ENCODE data around the gene HRH2.
A peak's percentile ranks its signal among the peaks of the same experiment; 100 is the strongest.

HRH2 gene

GRCh38 chr5:175696855-175697198, 39.0 kb downstream of the HRH2 start:
- Histone ChIP-seq H2AFZ (ENCODE audit: insufficient read depth, low read length, poor library complexity) (no peak overlapping the region), H3K79me1 (ENCODE audit: low read length) (peaks cover 3% of the 10 kb centered on the region), H4K8ac (ENCODE audit: low read depth, low read length) (no peak overlapping the region), H3K9ac (ENCODE audit: low read length) (no peak overlapping the region), H2AK5ac (ENCODE audit: low read length) (no peak overlapping the region), H3K4me2 (ENCODE audit: low read length) (no peak overlapping the region), H3K27ac (ENCODE audit: low read depth, low read length) (no peak overlapping the region), H3K79me2 (ENCODE audit: control insufficient read depth, insufficient read depth, low read length, poor library complexity) (no peaks in the 10 kb centered on the region), H3K4me3 (ENCODE audit: low read depth, low read length) (no peak overlapping the region), H4K12ac (ENCODE audit: low read depth, low read length) (no peak overlapping the region), H2BK120ac (ENCODE audit: insufficient read depth, low read length, poor library complexity) (no peak overlapping the region), H2BK12ac (ENCODE audit: low read length) (no peak overlapping the region), H3K14ac (ENCODE audit: low read length) (no peak overlapping the region), H4K91ac (ENCODE audit: low read depth, low read length) (no peak overlapping the region), H3K4ac (ENCODE audit: low read depth, low read length) (no peak overlapping the region), H3K9me3 (ENCODE audit: insufficient read depth, low read depth, low read length) (peaks cover 2% of the 10 kb centered on the region), H3K18ac (ENCODE audit: low read length) (no peak overlapping the region), H3K27me3 (ENCODE audit: insufficient read depth, low read length) (no peaks in the 10 kb centered on the region), H3K4me1 (ENCODE audit: control insufficient read depth in 1 of 2, insufficient read depth in 2 of 2, low read length in 2 of 2) (peaks cover 2 to 3% of the 10 kb centered on the region in 2 experiments), H2BK5ac (ENCODE audit: low read depth, low read length, poor library complexity) (no peak overlapping the region), H3K36me3 (ENCODE audit: control insufficient read depth in 1 of 2, insufficient read depth in 2 of 2, low read length in 2 of 2) (no peaks in the 10 kb centered on the region), H3K23ac (ENCODE audit: low read length) (no peak overlapping the region)
- no peak for DNase-seq
- no CpG with 5 or more reads among the region's 14 CpGs for WGBS (ENCODE audit: extremely low coverage, insufficient coverage, insufficient read length)

DNA sequence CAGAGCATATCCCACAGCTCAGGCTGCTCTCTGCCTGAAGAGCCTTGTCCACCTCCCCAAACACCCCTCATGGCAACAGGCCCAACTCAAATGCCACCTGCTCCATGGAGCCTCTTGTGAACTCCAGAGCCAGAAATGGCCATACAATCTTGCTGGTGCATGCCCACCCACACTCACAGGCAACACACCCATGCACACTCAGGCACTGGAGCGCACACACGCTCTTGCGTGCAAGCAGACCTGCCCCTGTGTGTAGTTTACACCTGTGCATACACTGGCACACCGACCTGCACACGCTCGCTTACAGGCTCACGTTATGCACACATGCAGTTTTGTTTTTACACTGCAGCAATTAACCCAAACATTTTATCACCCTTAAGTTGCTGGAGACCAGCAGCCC, 40.0 kb downstream of the HRH2 start:
- H4K8ac ChIP-seq (ENCODE audit: low read depth, low read length): no peak overlapping the region
- no peak overlapping the region for H4K91ac ChIP-seq (ENCODE audit: low read depth, low read length)
- H3K79me1 ChIP-seq (ENCODE audit: low read length): peaks cover 3% of the 10 kb centered on the region
- no peak overlapping the region for H3K4me3 ChIP-seq (ENCODE audit: low read depth, low read length)
- no peaks in the 10 kb centered on the region for H3K27me3 ChIP-seq (ENCODE audit: insufficient read depth, low read length)
- peaks cover 2 to 3% of the 10 kb centered on the region in 2 experiments for H3K4me1 ChIP-seq (ENCODE audit: control insufficient read depth in 1 of 2, insufficient read depth in 2 of 2, low read length in 2 of 2)
- no CpG with 5 or more reads among the region's 7 CpGs for WGBS (ENCODE audit: extremely low coverage, insufficient coverage, insufficient read length)
- DNase-seq: no peak
- no peak overlapping the region for H3K18ac ChIP-seq (ENCODE audit: low read length)
- no peak overlapping the region for H3K4ac ChIP-seq (ENCODE audit: low read depth, low read length)
- peak overlapping the region; percentile 73 for H3K23ac ChIP-seq (ENCODE audit: low read length)
- H2AK5ac ChIP-seq (ENCODE audit: low read length): no peak overlapping the region
- no peak overlapping the region for H2BK12ac ChIP-seq (ENCODE audit: low read length)
- no peaks in the 10 kb centered on the region for H3K79me2 ChIP-seq (ENCODE audit: control insufficient read depth, insufficient read depth, low read length, poor library complexity)
- H3K9ac ChIP-seq (ENCODE audit: low read length): no peak overlapping the region
- no peak overlapping the region for H2AFZ ChIP-seq (ENCODE audit: insufficient read depth, low read length, poor library complexity)
- H3K36me3 ChIP-seq (ENCODE audit: control insufficient read depth in 1 of 2, insufficient read depth in 2 of 2, low read length in 2 of 2): no peaks in the 10 kb centered on the region
- no peak overlapping the region for H3K14ac ChIP-seq (ENCODE audit: low read length)
- H3K9me3 ChIP-seq (ENCODE audit: insufficient read depth, low read depth, low read length): peaks cover 2% of the 10 kb centered on the region
- no peak overlapping the region for H4K12ac ChIP-seq (ENCODE audit: low read depth, low read length)
- H2BK120ac ChIP-seq (ENCODE audit: insufficient read depth, low read length, poor library complexity): no peak overlapping the region
- no peak overlapping the region for H3K27ac ChIP-seq (ENCODE audit: low read depth, low read length)
- no peak overlapping the region for H2BK5ac ChIP-seq (ENCODE audit: low read depth, low read length, poor library complexity)
- no peak overlapping the region for H3K4me2 ChIP-seq (ENCODE audit: low read length)

DNA sequence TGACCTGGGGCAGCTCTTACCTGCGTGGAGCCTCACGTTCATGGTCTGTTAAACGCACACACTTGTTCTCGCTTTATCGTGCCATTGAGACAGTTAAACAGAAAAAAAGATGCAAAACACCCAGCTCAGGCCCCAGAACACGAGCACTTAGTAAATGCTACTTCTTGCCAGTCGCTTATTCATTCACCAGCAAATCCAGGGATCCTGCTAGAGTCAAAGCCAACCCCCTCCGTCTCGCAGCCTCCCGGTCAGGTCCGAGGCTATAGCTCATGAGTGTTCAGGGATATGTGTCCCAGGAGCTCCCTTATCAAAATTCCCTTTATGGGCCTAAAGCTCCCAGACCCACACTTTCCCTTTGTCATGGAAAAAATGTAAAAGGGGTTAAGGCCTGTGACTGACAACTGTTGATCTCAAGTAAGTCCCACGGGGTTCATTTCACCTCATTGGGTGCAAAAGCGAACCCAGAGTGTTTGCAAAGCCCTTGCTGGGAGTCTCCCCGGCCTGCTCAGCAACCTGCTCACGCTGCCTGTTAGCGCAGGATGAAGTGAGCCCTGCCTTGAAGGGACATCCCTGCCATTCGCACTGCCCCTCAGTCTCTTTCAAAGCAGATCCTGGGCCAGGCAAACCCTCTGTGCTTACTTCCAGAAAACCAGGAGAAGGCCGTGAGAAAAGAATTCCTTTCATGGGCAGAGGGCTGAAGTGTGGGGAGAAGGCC, 40.7 kb downstream of the HRH2 start:
- no peak overlapping the region for H3K23ac ChIP-seq (ENCODE audit: low read length)
- H3K4ac ChIP-seq (ENCODE audit: low read depth, low read length): no peak overlapping the region
- WGBS (ENCODE audit: extremely low coverage, insufficient coverage, insufficient read length): no CpG with 5 or more reads among the region's 18 CpGs
- H3K4me3 ChIP-seq (ENCODE audit: low read depth, low read length): no peak overlapping the region
- no peak overlapping the region for H3K4me2 ChIP-seq (ENCODE audit: low read length)
- H3K79me1 ChIP-seq (ENCODE audit: low read length): peaks cover 3% of the 10 kb centered on the region
- H3K27ac ChIP-seq (ENCODE audit: low read depth, low read length): no peak overlapping the region
- H4K12ac ChIP-seq (ENCODE audit: low read depth, low read length): no peak overlapping the region
- no peak for DNase-seq
- no peak overlapping the region for H2BK5ac ChIP-seq (ENCODE audit: low read depth, low read length, poor library complexity)
- H2AFZ ChIP-seq (ENCODE audit: insufficient read depth, low read length, poor library complexity): no peak overlapping the region
- H2BK120ac ChIP-seq (ENCODE audit: insufficient read depth, low read length, poor library complexity): no peak overlapping the region
- peaks cover 2% of the 10 kb centered on the region for H3K9me3 ChIP-seq (ENCODE audit: insufficient read depth, low read depth, low read length)
- no peak overlapping the region for H3K14ac ChIP-seq (ENCODE audit: low read length)
- H2AK5ac ChIP-seq (ENCODE audit: low read length): no peak overlapping the region
- H3K4me1 ChIP-seq (ENCODE audit: control insufficient read depth in 1 of 2, insufficient read depth in 2 of 2, low read length in 2 of 2): peaks cover 2 to 3% of the 10 kb centered on the region in 2 experiments
- no peak overlapping the region for H2BK12ac ChIP-seq (ENCODE audit: low read length)
- H3K18ac ChIP-seq (ENCODE audit: low read length): no peak overlapping the region
- no peak overlapping the region for H4K8ac ChIP-seq (ENCODE audit: low read depth, low read length)
- H3K36me3 ChIP-seq (ENCODE audit: control insufficient read depth in 1 of 2, insufficient read depth in 2 of 2, low read length in 2 of 2): no peaks in the 10 kb centered on the region
- H4K91ac ChIP-seq (ENCODE audit: low read depth, low read length): no peak overlapping the region
- no peaks in the 10 kb centered on the region for H3K27me3 ChIP-seq (ENCODE audit: insufficient read depth, low read length)
- H3K9ac ChIP-seq (ENCODE audit: low read length): no peak overlapping the region
- H3K79me2 ChIP-seq (ENCODE audit: control insufficient read depth, insufficient read depth, low read length, poor library complexity): no peaks in the 10 kb centered on the region

DNA sequence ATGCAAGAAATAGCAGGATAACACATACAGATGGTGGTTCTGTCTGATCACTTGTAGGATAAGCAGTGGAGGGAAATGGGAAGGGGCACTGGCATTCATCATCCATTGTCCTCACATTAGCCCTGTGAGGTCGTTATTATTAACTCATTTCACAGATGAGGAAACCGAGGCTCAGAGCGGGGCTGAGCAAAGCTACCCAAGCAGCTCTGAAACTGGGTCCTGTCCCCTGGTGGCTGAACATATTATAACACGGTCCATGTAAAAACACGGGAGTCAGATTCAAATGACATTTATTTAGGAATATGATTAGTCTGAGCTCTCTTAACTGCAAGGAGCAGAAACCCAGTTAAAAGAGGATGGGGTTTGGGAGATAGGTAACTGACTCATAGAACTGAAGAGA, 43.1 kb downstream of the HRH2 start:
- no peak overlapping the region for H4K91ac ChIP-seq (ENCODE audit: low read depth, low read length)
- no peak overlapping the region for H3K18ac ChIP-seq (ENCODE audit: low read length)
- H3K14ac ChIP-seq (ENCODE audit: low read length): no peak overlapping the region
- no peaks in the 10 kb centered on the region for H3K36me3 ChIP-seq (ENCODE audit: control insufficient read depth in 1 of 2, insufficient read depth in 2 of 2, low read length in 2 of 2)
- no peaks in the 10 kb centered on the region for H3K79me2 ChIP-seq (ENCODE audit: control insufficient read depth, insufficient read depth, low read length, poor library complexity)
- no peak overlapping the region for H2AK5ac ChIP-seq (ENCODE audit: low read length)
- no peak overlapping the region for H2BK120ac ChIP-seq (ENCODE audit: insufficient read depth, low read length, poor library complexity)
- H3K27ac ChIP-seq (ENCODE audit: low read depth, low read length): no peak overlapping the region
- DNase-seq: peak in 1 of 2 donors; percentile 53
- H3K4me3 ChIP-seq (ENCODE audit: low read depth, low read length): no peak overlapping the region
- peaks cover 3% of the 10 kb centered on the region for H3K79me1 ChIP-seq (ENCODE audit: low read length)
- H3K9ac ChIP-seq (ENCODE audit: low read length): no peak overlapping the region
- no peak overlapping the region for H4K12ac ChIP-seq (ENCODE audit: low read depth, low read length)
- no peaks in the 10 kb centered on the region for H3K9me3 ChIP-seq (ENCODE audit: insufficient read depth, low read depth, low read length)
- no peak overlapping the region for H2AFZ ChIP-seq (ENCODE audit: insufficient read depth, low read length, poor library complexity)
- no peak overlapping the region for H4K8ac ChIP-seq (ENCODE audit: low read depth, low read length)
- no peak overlapping the region for H2BK12ac ChIP-seq (ENCODE audit: low read length)
- H3K23ac ChIP-seq (ENCODE audit: low read length): no peak overlapping the region
- H3K4ac ChIP-seq (ENCODE audit: low read depth, low read length): no peak overlapping the region
- no peaks in the 10 kb centered on the region for H3K27me3 ChIP-seq (ENCODE audit: insufficient read depth, low read length)
- H2BK5ac ChIP-seq (ENCODE audit: low read depth, low read length, poor library complexity): no peak overlapping the region
- H3K4me2 ChIP-seq (ENCODE audit: low read length): no peak overlapping the region
- H3K4me1 ChIP-seq (ENCODE audit: control insufficient read depth in 1 of 2, insufficient read depth in 2 of 2, low read length in 2 of 2): peaks cover 2 to 3% of the 10 kb centered on the region in 2 experiments
- WGBS (ENCODE audit: extremely low coverage, insufficient coverage, insufficient read length): no CpG with 5 or more reads among the region's 5 CpGs
